Activated CD4-positive, alpha-beta memory T cell treated with anti-CD3 and anti-CD28 coated beads for 36 hours (primary cell): ENCODE results near the gene PI3. TPM values are rescaled to one million over a fixed set of nuclear protein-coding genes. Genes with fewer than 3 reads are reported as not detected.
"Not testable (repeated sequence)": the region's sequence is repeated elsewhere in the genome, so short reads cannot be mapped to it uniquely, and the experiment has no call there.

Experiments used
- CTCF ChIA-PET: fragments of 350-600 bp; sonication (Branson Sonifier 250); formaldehyde crosslinking; loops from one replicate; lab custom pipeline; 2021; ENCODE audit warnings: antibody characterized with exemption, inconsistent platforms; lab: Charles Lee
- POLR2A ChIA-PET: fragments of 350-600 bp; sonication (Branson Sonifier 250); formaldehyde crosslinking; loops from one replicate; lab custom pipeline; 2021; ENCODE audit warnings: antibody characterized with exemption; lab: Charles Lee
- DNase-seq: peaks from one replicate; pipeline ENCODE4 v3.0.0-alpha.2; 2020
- H3K27ac Mint-ChIP-seq: one replicate; pipeline ENCODE4 v1.8.0; 2021; ENCODE audit warnings: mixed read lengths
- H3K27me3 Mint-ChIP-seq: one replicate; pipeline ENCODE4 v1.8.0; 2021; ENCODE audit warnings: mixed read lengths
- H3K36me3 Mint-ChIP-seq: one replicate; pipeline ENCODE4 v1.8.0; 2021; ENCODE audit warnings: mixed read lengths
- H3K4me1 Mint-ChIP-seq: one replicate; pipeline ENCODE4 v1.8.0; 2021; ENCODE audit warnings: low read depth, mixed read lengths
- H3K4me3 Mint-ChIP-seq: one replicate; pipeline ENCODE4 v1.8.0; 2021; ENCODE audit warnings: mild to moderate bottlenecking, mixed read lengths
- H3K9me3 Mint-ChIP-seq: one replicate; pipeline ENCODE4 v1.8.0; 2021; ENCODE audit warnings: mixed read lengths
- intact Hi-C: fragments of 100-400 bp; cut with micrococcal nuclease; formaldehyde crosslinking; loops from one replicate; pipeline ENCODE4 v1.15.1; 2023
- total RNA-seq, 2 experiments: library from RNA; stranded (reverse); gene quantifications; one replicate each; pipeline ENCODE4 v1.2.3, GENCODE V29; 2021

PI3 gene
- not detected for total RNA-seq

- peaks cover 11% of the 10 kb centered on the region for H3K27me3 Mint-ChIP-seq
- H3K4me1 Mint-ChIP-seq, result no peaks in the 10 kb centered on the region
- ChIA-PET POLR2A (no interaction called here), CTCF (no interaction called here)
- peaks cover 2% of the 10 kb centered on the region for H3K9me3 Mint-ChIP-seq
- intact Hi-C loops, result no loop called here
- H3K4me3 Mint-ChIP-seq, result no peak within 1 kb of the TSS
- no peak for DNase-seq
- no peaks in the 10 kb centered on the region for H3K36me3 Mint-ChIP-seq
- no peak within 1 kb of the TSS for H3K27ac Mint-ChIP-seq
Measured at GRCh38 chr20:45174434-45175364, at the start of gene PI3. PI3 (plus strand) TSS chr20:45174902; CDS start chr20:45174923, 21 bp downstream.

- Mint-ChIP-seq H3K36me3 (no peaks in the 10 kb centered on the region), H3K27ac (no peak overlapping the region), H3K27me3 (peaks cover 20% of the 10 kb centered on the region), H3K4me1 (no peaks in the 10 kb centered on the region), H3K9me3 (no peaks in the 10 kb centered on the region), H3K4me3 (no peak overlapping the region)
- intact Hi-C loops, result no loop called here
- POLR2A ChIA-PET, result no interaction called here
- no peak for DNase-seq
- CTCF ChIA-PET, result interaction anchor here (1.5 kb wide), 1 partner anchor 11 kb away, joined by 3 read pairs; no protein-coding TSS in a partner anchor
Measured at GRCh38 chr20:45128099-45128498, 46.6 kb upstream of the PI3 start.

- H3K27me3 Mint-ChIP-seq, result peaks cover 5% of the 10 kb centered on the region
- H3K36me3 Mint-ChIP-seq, result no peaks in the 10 kb centered on the region
- peaks cover 3% of the 10 kb centered on the region for H3K9me3 Mint-ChIP-seq
- ChIA-PET POLR2A (no interaction called here), CTCF (interaction anchor here (0.9 to 1.1 kb wide), 3 partner anchors 25 to 157 kb away, joined by 3 read pairs; no protein-coding TSS in a partner anchor)
- no peak overlapping the region for H3K27ac Mint-ChIP-seq
- intact Hi-C loops, result no loop called here
- H3K4me3 Mint-ChIP-seq, result no peak overlapping the region
- DNase-seq, result no peak
- H3K4me1 Mint-ChIP-seq, result no peaks in the 10 kb centered on the region
Measured at GRCh38 chr20:45136911-45137310, 37.8 kb upstream of the PI3 start.

- H3K27me3 Mint-ChIP-seq, result peaks cover 5% of the 10 kb centered on the region
- ChIA-PET POLR2A (interaction anchor here (0.7 to 0.9 kb wide), 2 partner anchors 91 to 156 kb away, joined by 3 read pairs; no protein-coding TSS in a partner anchor), CTCF (interaction anchor here (0.5 to 4.7 kb wide), 35 partner anchors 8 to 546 kb away, joined by 3 to 84 read pairs (median 4); partner anchors contain the start of gene WFDC5)
- peak; percentile 88 for DNase-seq
- peaks cover 3% of the 10 kb centered on the region for H3K9me3 Mint-ChIP-seq
- no peaks in the 10 kb centered on the region for H3K36me3 Mint-ChIP-seq
- H3K4me1 Mint-ChIP-seq, result no peaks in the 10 kb centered on the region
- no peak overlapping the region for H3K4me3 Mint-ChIP-seq
- no peak overlapping the region for H3K27ac Mint-ChIP-seq
- intact Hi-C loops, result loop anchor here (2.0 kb wide), 1 partner anchor 152 kb away; no protein-coding TSS in a partner anchor
Measured at GRCh38 chr20:45138561-45139300, 36.0 kb upstream of the PI3 start.

GRCh38 chr20:45139733-45140375 lies 34.8 kb upstream of the PI3 start:
- H3K4me3 Mint-ChIP-seq, H3K36me3 Mint-ChIP-seq, H3K9me3 Mint-ChIP-seq, DNase-seq, H3K27me3 Mint-ChIP-seq, H3K27ac Mint-ChIP-seq, H3K4me1 Mint-ChIP-seq: not testable (repeated sequence)
- ChIA-PET CTCF (interaction anchor here (0.7 to 4.7 kb wide), 24 partner anchors 10 to 310 kb away, joined by 3 to 84 read pairs (median 5); partner anchors contain the start of gene WFDC5), POLR2A (interaction anchor here (0.9 kb wide), 1 partner anchor 154 kb away, joined by 3 read pairs; no protein-coding TSS in a partner anchor)
- intact Hi-C loops, result loop anchor here (2.0 kb wide), 1 partner anchor 151 kb away; no protein-coding TSS in a partner anchor

- intact Hi-C loops, result no loop called here
- no peaks in the 10 kb centered on the region for H3K4me1 Mint-ChIP-seq
- no peak overlapping the region for H3K4me3 Mint-ChIP-seq
- no peaks in the 10 kb centered on the region for H3K36me3 Mint-ChIP-seq
- CTCF ChIA-PET, result interaction anchor here (0.8 to 4.7 kb wide), 4 partner anchors 19 to 152 kb away, joined by 4 to 84 read pairs (median 14); no protein-coding TSS in a partner anchor
- POLR2A ChIA-PET, result no interaction called here
- DNase-seq, result no peak
- no peak overlapping the region for H3K27ac Mint-ChIP-seq
- H3K27me3 Mint-ChIP-seq, result no peaks in the 10 kb centered on the region
- H3K9me3 Mint-ChIP-seq, result no peaks in the 10 kb centered on the region
Measured at GRCh38 chr20:45140836-45141235, 33.9 kb upstream of the PI3 start.

- Mint-ChIP-seq H3K9me3 (no peaks in the 10 kb centered on the region), H3K4me3 (no peak overlapping the region), H3K4me1 (no peaks in the 10 kb centered on the region), H3K27ac (no peak overlapping the region), H3K27me3 (peaks cover 16% of the 10 kb centered on the region), H3K36me3 (no peaks in the 10 kb centered on the region)
- POLR2A ChIA-PET, result no interaction called here
- intact Hi-C loops, result no loop called here
- DNase-seq, result no peak
- CTCF ChIA-PET, result interaction anchor here (2.3 kb wide), 1 partner anchor 10 kb away, joined by 6 read pairs; no protein-coding TSS in a partner anchor
Measured at GRCh38 chr20:45149062-45149461, 25.6 kb upstream of the PI3 start.

GRCh38 chr20:45152405-45152804 lies 22.3 kb upstream of the PI3 start:
- H3K36me3 Mint-ChIP-seq, result no peaks in the 10 kb centered on the region
- ChIA-PET POLR2A (no interaction called here), CTCF (no interaction called here)
- H3K27ac Mint-ChIP-seq, result no peak overlapping the region
- no peak overlapping the region for H3K4me3 Mint-ChIP-seq
- no peak for DNase-seq
- no peaks in the 10 kb centered on the region for H3K9me3 Mint-ChIP-seq
- H3K27me3 Mint-ChIP-seq, result peaks cover 31% of the 10 kb centered on the region
- intact Hi-C loops, result no loop called here
- H3K4me1 Mint-ChIP-seq, result no peaks in the 10 kb centered on the region

- CTCF ChIA-PET, result interaction anchor here (1.0 kb wide), 1 partner anchor 140 kb away, joined by 4 read pairs; no protein-coding TSS in a partner anchor
- POLR2A ChIA-PET, result no interaction called here
- H3K4me1 Mint-ChIP-seq, result no peaks in the 10 kb centered on the region
- no peak overlapping the region for H3K4me3 Mint-ChIP-seq
- H3K27ac Mint-ChIP-seq, result no peak overlapping the region
- peaks cover under 1% of the 10 kb centered on the region for H3K9me3 Mint-ChIP-seq
- no peaks in the 10 kb centered on the region for H3K36me3 Mint-ChIP-seq
- peaks cover 31% of the 10 kb centered on the region for H3K27me3 Mint-ChIP-seq
- no peak for DNase-seq
- intact Hi-C loops, result no loop called here
Measured at GRCh38 chr20:45153147-45153546, 21.6 kb upstream of the PI3 start.

- Mint-ChIP-seq H3K4me3 (no peak overlapping the region), H3K36me3 (no peaks in the 10 kb centered on the region), H3K27ac (no peak overlapping the region), H3K9me3 (peaks cover 7% of the 10 kb centered on the region), H3K27me3 (peaks cover 37% of the 10 kb centered on the region), H3K4me1 (no peaks in the 10 kb centered on the region)
- POLR2A ChIA-PET, result no interaction called here
- no peak for DNase-seq
- CTCF ChIA-PET, result interaction anchor here (1.0 kb wide), 1 partner anchor 139 kb away, joined by 4 read pairs; no protein-coding TSS in a partner anchor
- intact Hi-C loops, result no loop called here
Measured at GRCh38 chr20:45153752-45154151, 20.9 kb upstream of the PI3 start.

- no peak for DNase-seq
Measured at GRCh38 chr20:45154183-45154582, 20.5 kb upstream of the PI3 start.

More at GRCh38 chr20:45154183-45154582, 20.5 kb upstream of the PI3 start:
- POLR2A ChIA-PET, result no interaction called here
- H3K27me3 Mint-ChIP-seq, result peaks cover 37% of the 10 kb centered on the region
- intact Hi-C loops, result no loop called here
- H3K27ac Mint-ChIP-seq, result no peak overlapping the region
- H3K4me3 Mint-ChIP-seq, result no peak overlapping the region
- H3K9me3 Mint-ChIP-seq, result peaks cover 11% of the 10 kb centered on the region
- no peaks in the 10 kb centered on the region for H3K4me1 Mint-ChIP-seq
- peaks cover 1% of the 10 kb centered on the region for H3K36me3 Mint-ChIP-seq
- CTCF ChIA-PET, result interaction anchor here (0.6 to 1.0 kb wide), 2 partner anchors 139 to 544 kb away, joined by 3 to 4 read pairs; no protein-coding TSS in a partner anchor
